Right lobe of liver (tissue), 4 donors: ENCODE data around the gene PCDHB5.

Experiments used
- POLR2A ChIP-seq: fragments of 450-650 bp; IDR thresholded peaks from one replicate; pipeline ENCODE4 v1.6.1; 2017; ENCODE audit warnings: antibody characterized with exemption, mild to moderate bottlenecking
- TF ChIP-seq, protein P1 (sequence below), 4 donors: fragments of 200-600 bp in 3 of 4; fragments of 450-650 bp in 1 of 4; IDR thresholded peaks; one replicate each; pipeline versions ENCODE4 v1.5.1 to v1.8.0; 2016 to 2022; ENCODE audit warnings: antibody characterized with exemption in 4 of 4, mild to moderate bottlenecking in 2 of 4
- donor health status: DM: no; HTN: no; CAD: no.
- donor health status: DM: no; HTN: no; CAD: no.
- donor health status: DM: no; HTN: yes; CAD: no.

DNA sequence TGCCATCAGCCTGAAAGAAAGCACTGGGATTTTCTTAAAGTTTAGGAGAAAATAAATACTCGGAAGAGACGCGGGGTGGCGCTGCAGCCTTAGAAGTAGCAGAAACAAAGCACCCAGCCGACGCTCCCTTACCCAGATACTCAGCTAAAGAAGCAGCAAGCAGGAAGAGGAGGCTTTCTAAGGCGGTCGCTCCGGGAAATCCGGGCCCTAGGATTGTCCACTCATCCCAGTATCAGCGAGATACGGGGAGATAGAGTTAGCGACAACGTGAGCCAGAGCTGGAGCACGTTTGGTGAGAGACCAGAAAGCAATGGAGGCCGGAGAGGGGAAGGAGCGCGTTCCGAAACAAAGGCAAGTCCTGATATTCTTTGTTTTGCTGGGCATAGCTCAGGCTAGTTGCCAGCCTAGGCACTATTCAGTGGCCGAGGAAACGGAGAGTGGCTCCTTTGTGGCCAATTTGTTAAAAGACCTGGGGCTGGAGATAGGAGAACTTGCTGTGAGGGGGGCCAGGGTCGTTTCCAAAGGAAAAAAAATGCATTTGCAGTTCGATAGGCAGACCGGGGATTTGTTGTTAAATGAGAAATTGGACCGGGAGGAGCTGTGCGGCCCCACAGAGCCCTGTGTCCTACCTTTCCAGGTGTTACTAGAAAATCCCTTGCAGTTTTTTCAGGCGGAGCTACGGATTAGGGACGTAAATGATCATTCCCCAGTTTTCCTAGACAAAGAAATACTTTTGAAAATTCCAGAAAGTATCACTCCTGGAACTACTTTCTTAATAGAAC is 40.3 kb upstream of the PCDHB5 start, which contains the start of gene PCDHB2:
- TF ChIP-seq, protein P1, sequence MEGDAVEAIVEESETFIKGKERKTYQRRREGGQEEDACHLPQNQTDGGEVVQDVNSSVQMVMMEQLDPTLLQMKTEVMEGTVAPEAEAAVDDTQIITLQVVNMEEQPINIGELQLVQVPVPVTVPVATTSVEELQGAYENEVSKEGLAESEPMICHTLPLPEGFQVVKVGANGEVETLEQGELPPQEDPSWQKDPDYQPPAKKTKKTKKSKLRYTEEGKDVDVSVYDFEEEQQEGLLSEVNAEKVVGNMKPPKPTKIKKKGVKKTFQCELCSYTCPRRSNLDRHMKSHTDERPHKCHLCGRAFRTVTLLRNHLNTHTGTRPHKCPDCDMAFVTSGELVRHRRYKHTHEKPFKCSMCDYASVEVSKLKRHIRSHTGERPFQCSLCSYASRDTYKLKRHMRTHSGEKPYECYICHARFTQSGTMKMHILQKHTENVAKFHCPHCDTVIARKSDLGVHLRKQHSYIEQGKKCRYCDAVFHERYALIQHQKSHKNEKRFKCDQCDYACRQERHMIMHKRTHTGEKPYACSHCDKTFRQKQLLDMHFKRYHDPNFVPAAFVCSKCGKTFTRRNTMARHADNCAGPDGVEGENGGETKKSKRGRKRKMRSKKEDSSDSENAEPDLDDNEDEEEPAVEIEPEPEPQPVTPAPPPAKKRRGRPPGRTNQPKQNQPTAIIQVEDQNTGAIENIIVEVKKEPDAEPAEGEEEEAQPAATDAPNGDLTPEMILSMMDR (IDR thresholded peaks at IDR 0.05) = no peak
- no peak for TF ChIP-seq POLR2A
